Activated T-helper 1 cell treated with anti-CD3 and anti-CD28 coated beads, Interleukin-2, amount 50 U/mL, for 16 hours (primary cell): Measurements from ENCODE around the gene PDE4A.
"Not testable (repeated sequence)": the region's sequence is repeated elsewhere in the genome, so short reads cannot be mapped to it uniquely, and the experiment has no call there.

Experiments
- DNase-seq, 2 donors: peaks; one replicate each; pipeline ENCODE4 v3.0.0-alpha.2; 2020; ENCODE audit warnings: low read depth in 1 of 2, low spot score in 1 of 2

PDE4A gene

DNA sequence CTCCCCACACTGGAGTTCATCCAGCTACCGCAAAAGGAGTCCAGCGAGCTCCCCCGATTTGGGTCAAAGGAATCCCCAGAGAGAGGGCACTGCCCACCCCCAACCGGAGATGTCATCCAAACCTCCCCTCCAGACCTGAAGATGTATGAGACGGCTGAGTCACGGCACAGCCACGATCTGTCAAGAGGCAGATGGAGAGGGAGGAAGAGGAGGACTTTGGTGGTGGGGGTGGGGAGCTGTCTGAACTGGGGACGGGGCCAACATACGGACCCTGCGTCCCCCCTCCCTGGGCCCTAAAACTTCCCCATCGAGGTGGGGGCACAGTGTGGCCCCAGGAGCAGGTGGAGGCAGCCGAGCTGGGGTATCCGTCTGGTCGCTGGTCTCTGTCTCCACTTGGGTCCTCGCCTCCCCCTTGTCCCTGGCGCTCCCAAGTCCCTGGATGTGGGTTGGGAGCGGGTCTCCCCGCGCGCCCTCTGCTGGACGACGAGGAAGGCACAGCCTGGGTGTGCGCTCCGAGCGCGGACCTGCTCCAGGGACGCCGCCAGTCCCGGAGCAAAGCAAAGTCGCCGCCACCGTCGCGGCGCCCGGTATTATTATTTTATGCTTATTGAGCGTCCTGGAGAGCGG, 3.8 kb downstream of the PDE4A start:
- DNase-seq: no peak

GRCh38 chr19:10427169-10427568, 6.8 kb downstream of the PDE4A start:
- no peak for DNase-seq

DNA sequence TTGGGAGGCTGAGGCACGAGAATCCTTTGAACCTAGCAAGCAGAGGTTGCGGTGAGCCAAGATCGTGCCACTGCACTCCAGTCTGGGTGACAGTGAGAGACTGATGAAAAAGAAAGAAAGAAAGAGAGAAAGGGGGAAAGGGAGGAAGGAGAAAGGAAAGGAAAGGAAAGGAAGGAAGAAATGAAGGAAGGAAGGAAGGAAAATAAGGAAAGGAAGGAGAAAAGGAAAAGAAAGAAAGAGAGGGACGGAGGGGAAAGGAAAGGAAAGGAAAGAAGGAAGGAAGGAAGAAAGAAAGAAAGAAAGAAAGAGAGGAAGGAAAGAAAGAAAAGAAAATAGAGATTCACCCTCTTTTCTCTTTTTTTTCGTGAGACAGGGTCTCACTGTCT, 8.7 kb downstream of the PDE4A start:
- DNase-seq: no peak

- no peak for DNase-seq
Observed at GRCh38 chr19:10430505-10431253, 10.3 kb downstream of the PDE4A start.

- DNase-seq: no peak
Observed at GRCh38 chr19:10431254-10431942, 11.1 kb downstream of the PDE4A start.

- DNase-seq: peak in 1 of 2 donors; percentile 49
Observed at GRCh38 chr19:10431943-10432735, 11.8 kb downstream of the PDE4A start.

DNA sequence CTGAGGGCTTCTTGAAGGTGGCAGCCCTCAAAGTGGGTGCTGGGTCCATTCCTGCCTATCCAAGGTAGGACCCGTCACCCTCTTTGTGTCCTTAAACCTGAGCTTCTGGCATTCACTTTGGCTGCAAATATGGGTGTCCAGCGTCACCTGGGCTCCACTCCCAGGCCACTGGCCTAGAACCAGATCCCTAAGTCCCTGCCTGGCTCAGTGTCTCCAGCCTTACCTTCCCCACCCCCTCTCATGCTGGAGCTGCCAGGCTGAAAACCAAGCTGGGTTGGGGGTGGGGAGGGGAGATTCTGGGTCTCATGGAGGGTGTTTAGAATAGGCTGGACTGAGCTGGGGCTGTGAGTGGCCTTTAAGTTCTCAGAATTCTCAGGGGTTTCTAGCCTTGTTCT, 12.4 kb downstream of the PDE4A start:
- DNase-seq: no peak

DNA sequence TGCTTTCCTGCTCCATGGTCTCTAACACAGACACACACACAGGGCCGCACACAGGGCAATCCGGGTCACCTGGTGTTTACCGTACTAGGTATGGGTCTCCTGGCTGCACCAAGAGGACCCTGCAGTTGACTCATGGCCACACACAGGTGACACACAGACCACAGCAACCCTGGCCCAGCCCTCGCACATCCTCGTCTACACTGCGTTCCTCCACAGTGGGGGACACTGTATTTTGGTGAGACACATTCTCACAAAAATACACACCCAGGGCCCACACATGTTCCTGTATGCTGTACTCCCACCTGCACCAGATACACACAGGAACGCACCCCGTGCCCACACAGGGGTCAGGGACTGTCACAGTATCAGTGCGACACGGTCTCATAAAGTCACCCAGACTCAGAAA, 12.8 kb downstream of the PDE4A start:
- no peak for DNase-seq

GRCh38 chr19:10439588-10439987, 19.2 kb downstream of the PDE4A start:
- no peak for DNase-seq

DNA sequence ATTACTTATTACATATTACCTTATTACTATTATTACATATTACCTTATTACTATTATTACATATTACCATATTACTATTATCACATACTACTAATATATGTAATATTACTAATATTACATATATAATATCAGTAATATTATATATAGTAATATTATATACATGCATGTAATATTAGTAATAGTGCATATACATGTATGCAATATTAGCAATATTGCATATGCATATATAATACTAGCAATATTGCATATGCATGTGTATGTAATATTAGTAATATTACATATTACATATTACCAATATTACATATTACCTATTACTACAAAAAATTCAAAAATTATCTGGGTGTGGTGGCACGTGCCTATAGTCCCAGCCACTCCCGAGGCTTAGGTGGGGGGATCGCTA, 22.4 kb downstream of the PDE4A start:
- no peak for DNase-seq

- DNase-seq: no peak
Observed at GRCh38 chr19:10449037-10449436, 28.7 kb downstream of the PDE4A start.

DNA sequence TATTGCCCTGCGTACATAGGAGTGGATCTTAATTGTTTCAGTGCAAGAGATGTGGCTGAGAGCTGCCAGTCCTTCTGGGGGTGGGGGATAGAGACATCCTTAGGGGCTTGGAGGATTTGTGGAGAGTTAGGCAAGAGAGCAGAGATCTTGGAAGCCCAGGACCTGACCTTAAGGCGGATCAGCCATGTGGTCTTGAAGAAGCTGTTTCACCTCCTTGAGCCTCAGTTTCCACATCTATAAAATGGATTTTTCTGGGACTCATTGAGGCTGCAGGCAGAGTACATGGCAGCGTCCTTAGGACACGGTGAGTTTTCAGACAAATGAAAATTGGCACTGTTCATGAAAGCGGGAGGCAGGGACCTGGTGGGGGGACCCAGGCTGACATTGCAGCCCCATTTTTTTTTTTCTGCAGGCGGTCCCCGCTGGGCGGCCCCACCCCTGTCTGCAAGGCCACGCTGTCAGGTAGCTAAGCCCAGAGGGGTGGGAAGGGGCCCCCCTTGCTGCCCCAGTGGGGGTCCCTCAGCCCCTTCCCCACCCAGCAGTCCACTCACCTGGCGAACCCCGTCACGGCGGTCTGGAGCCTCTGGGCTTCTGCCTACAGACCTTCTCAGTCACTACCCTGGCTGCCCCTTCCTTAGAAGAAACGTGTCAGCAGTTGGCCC, 30.0 kb downstream of the PDE4A start:
- DNase-seq: no peak

- no peak for DNase-seq
Observed at GRCh38 chr19:10450853-10451609, 30.7 kb downstream of the PDE4A start.

DNA sequence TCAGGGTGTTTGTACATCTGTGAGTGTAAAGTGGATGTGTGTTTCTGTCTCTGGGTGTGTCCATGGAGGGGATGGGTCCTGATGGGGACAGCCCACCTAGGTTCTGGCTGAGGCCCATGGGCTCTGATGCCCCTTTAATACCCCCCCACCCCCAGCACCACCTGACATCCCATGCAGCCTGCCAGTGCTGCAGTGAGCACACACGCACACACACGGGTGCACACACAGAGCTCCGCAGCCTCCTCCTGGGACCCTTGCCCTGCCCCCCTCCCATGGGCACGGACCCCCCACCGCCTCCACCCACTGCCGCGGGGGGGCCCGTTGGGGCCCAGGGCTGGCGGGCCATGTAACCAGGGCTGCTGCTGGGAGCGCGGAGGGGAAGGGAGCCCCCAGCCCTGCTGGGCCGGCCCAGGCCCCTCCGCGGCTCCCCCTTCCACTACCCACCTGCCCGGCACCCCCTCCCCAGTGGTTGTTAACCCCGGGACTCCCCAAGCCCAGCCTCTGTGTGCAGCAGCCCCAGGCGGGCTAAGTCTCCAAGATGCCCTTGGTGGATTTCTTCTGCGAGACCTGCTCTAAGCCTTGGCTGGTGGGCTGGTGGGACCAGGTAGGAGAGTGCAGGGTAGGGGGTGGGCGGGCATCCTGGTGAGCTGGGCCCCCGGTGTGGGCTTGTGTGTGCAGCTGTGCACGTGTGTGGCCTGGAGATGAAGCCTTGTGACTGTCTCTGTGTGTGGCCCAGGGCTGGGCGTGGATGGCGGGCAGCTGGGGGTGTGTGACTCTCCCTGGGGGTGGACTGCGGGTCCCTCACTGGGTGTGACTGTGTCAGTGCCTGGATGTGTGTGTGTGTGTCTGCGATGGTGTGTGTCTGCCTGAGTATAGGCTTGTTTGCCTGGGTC, 32.6 kb downstream of the PDE4A start:
- no peak for DNase-seq

DNA sequence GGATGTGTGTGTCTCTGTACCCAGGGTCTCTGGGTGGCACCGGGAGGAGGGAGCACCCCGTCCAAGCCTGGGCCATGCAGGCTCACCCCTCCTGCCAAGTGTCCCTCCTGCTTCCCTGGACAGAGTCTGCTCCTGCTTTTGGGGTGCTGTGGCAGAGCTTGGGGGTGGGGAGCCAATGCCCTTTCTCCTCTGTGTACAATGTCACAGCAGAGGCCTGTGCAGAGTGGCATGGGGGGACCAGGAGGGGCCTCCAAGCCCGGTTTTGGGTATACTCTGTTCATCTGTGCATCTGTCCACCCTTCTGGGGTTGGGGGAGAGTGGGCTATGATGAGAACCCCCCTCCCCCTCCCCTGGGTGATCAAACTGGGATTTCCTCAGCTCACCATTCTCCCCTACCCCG, 33.5 kb downstream of the PDE4A start:
- DNase-seq: no peak

DNA sequence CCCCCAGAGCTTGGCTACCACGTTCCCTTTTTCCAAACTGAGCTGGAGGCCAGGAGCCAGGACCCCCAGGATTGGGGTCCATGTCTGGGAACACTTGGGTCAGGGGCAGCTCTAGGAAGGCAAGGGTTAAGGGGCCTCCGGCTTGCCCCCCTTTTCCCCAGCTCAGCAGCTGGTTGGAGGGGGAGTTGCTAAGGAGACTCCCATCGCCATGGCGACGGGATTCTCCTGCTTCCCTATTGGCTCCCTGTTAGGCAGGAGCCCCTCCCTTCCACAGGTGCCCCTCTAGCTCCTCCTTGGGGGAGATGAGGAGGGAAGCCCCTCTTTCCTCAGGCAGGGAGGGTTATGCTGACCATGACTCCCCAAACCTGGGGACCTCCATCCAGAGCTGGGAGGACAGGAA, 33.9 kb downstream of the PDE4A start:
- DNase-seq: no peak

- not testable (repeated sequence) for DNase-seq
Observed at GRCh38 chr19:10458733-10459132, 38.4 kb downstream of the PDE4A start.

DNA sequence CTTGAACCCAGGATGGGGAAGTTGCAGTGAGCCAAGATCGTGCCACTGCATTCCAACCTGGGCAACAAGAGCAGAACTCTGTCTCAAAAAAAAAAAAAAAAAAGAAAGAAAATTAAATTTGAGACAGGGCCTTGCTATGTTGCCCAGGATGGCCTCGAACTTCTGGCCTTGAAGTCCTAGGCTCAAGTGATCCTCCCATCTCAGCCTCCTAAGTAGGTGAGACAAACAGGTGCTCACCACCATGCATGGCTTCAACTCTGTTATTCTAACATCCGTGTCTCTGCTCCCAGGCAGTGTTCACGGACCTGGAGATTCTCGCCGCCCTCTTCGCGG, 40.3 kb downstream of the PDE4A start:
- DNase-seq: no peak
